Stimulated activated CD4-positive, alpha-beta T cell treated with anti-CD3 and anti-CD28 coated beads, Interleukin-12 subunit alpha, Interleukin-12 subunit beta, amount 100 ng/mL, for 48 hours (primary cell): ENCODE data around the gene CFAP126.
"Not testable (repeated sequence)": the region's sequence is repeated elsewhere in the genome, so short reads cannot be mapped to it uniquely, and the experiment has no call there.

Experiments
- DNase-seq, 3 donors: peaks; one replicate each; pipeline ENCODE4 v3.0.0-alpha.2; 2020; ENCODE audit warnings: low read depth in 2 of 3, low spot score in 1 of 3

Gene CFAP126

GRCh38 chr1:161382214-161383019 lies 14.7 kb upstream of the CFAP126 start:
- DNase-seq: no peak

DNA sequence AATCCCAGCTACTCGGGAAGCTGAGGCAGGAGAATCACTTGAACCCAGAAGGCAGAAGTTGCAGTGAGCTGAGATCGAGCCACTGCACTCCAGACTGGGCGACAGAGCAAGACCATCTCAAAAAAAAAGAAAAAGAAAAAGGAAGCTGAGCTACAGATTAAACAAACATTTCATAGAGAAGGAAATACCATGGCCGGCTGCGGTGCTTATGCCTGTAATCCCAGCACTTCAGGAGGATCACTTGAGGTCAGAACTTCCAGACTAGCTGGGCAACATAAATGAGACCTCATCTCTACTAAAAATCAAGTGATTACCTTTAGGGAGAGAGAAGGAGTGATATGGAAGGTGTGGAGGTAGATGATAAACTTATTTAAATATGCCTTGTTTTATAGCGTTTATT lies 14.0 kb upstream of the CFAP126 start:
- DNase-seq: no peak

- DNase-seq: no peak
These were observed 11.4 kb upstream of the CFAP126 start for GRCh38 chr1:161379071-161379470.

GRCh38 chr1:161378014-161378413 lies 10.3 kb upstream of the CFAP126 start:
- no peak for DNase-seq

- no peak for DNase-seq
These were observed 6.7 kb upstream of the CFAP126 start for GRCh38 chr1:161374373-161374772.

GRCh38 chr1:161373442-161373841 lies 5.8 kb upstream of the CFAP126 start:
- no peak for DNase-seq

GRCh38 chr1:161365207-161365606 lies 2.5 kb downstream of the CFAP126 start:
- no peak for DNase-seq

GRCh38 chr1:161364332-161364731 lies 3.3 kb downstream of the CFAP126 start:
- no peak for DNase-seq

DNA sequence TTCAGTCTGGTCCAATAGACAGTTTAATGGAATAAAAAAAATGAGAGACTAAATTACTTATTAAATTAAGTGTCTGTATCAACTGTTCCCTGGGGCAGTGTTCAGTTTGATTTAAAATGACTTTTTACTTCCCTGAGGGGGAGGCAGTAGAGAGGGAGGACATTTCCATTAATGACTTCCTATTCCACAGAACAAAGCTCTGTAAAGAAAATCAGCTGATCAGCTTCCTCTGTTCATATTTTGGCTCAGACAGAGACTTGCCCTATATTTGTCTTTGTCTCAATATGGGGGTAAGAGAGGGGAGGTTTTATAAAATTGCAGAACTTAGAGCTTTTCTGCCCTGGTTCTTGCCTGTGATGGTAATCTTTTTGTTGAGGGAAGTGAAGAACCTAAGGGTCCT lies 8.4 kb downstream of the CFAP126 start:
- no peak for DNase-seq

- no peak for DNase-seq
These were observed 10.6 kb downstream of the CFAP126 start for GRCh38 chr1:161357073-161357472.

- DNase-seq: no peak
These were observed 16.2 kb downstream of the CFAP126 start for GRCh38 chr1:161351482-161351881.

- DNase-seq: no peak
These were observed 17.0 kb downstream of the CFAP126 start for GRCh38 chr1:161350671-161351070.

DNA sequence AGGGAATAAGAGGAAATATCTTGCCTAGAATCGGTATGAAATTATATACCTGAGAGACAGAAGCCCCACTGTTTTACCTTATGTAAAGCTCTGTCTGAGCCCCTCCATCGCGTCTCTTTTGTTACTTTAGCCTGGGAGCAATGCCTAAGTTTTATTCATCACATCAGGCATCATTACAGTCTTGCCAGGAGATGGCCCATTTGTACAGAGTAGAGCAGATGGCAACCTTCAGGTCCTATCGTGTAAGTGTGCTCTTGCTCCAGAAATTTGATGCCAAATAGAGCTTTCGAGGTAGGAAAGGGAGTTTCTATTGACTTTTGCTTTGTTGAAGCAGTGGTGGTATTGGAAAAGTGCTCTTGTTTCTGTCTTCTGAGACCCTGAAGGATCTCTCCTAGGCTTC lies 24.9 kb downstream of the CFAP126 start:
- no peak for DNase-seq

DNA sequence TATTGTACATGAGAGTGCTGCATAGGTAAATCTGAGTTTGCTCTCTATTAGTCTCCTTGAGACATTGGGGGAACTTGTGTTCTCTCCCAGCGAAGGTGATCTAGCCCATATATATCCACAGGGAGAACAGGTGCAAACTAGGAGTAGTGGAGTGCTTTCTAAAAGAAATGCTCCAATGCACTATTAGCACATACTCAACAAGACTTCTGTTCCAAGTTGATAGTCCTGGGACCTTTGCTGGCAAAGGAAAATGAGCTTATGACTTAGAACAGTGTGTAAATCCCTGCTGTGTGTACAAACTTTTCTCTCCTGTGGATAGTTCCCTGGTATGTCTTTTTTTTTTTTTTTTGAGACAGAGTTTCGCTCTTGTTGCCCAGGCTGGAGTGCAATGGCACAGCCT lies 25.5 kb downstream of the CFAP126 start:
- no peak for DNase-seq

DNA sequence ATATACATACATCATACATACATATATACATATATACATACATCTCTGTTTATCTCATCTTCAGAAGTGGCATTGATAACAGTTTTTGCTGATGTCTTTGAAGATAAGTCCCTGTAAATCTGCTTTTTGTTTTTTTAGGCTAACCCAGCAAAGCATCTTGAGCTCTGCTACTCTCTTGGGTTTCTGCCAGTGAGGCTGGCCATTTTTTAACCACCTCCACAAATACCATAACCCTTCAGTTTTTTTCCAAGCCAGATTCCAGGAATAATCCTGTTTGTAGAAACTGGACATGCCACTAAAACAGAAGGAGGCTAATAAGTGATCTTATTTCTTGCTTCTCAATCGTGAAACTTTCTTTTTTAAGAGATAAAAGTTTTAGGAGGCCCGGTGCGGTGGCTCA lies 31.9 kb downstream of the CFAP126 start:
- DNase-seq: no peak

DNA sequence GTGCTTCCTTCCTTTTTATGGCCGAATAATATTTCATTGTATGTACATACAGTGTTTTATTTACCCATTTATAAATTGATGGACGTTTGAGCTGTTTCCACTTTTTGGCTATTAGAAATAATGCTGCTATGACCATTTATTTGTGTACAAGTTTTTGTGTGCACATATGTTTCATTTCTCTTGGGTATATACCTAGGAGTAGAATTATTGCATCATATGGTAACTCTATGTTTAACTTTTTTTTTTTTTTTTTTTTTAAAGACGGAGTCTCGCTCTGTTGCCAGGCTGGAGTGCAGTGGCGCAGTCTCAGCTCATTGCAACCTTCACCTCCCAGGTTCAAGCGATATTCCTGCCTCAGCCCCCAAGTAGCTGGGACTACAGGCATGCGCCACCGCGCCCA lies 34.5 kb downstream of the CFAP126 start:
- DNase-seq: no peak

DNA sequence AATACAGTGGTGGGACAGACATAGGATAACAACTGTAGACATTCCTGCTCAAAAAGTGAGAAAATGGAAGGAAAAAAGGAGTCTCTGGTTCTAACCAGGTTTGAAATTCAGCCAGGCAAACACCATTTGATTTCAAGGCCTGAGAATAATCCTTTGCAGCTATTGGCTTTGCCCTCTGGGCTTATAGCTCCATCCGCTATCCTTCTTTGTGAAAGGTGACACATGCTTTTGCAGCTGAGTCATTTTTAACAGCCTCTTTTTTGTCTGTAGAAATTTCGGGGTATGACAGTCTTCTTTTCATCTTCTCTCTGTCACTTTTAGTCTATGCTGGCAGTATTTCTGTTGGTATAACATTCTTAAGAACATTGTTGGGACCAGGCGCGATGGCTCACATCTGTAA lies 37.3 kb downstream of the CFAP126 start:
- DNase-seq: no peak

DNA sequence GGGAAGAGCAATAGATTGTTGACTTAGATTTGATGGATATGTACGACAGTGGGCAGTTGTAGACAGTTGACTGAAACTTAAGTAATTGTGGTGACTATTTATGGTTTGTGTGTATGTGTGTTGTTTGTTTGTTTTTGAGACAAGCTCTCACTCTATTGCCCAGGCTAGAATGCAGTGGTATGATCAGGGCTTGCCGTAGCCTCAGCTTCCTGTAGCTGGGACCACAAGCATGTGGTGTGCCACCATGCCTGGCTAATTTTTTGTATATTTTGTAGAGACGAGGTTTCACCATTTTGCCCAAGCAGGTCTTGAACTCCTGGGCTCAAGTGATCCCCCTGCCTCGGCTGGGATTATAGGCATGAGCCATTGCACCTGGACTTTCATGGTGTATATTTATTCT lies 43.7 kb downstream of the CFAP126 start:
- no peak for DNase-seq

GRCh38 chr1:161315841-161316674 lies 51.6 kb downstream of the CFAP126 start:
- DNase-seq: not testable (repeated sequence)
